ENCODE measurements around the gene TEX2. TPM values are rescaled to one million over a fixed set of nuclear protein-coding genes. Genes with fewer than 3 reads are reported as not detected.
A peak's percentile ranks its signal among the peaks of the same experiment; 100 is the strongest.

TEX2 gene
- total and polyA plus RNA-seq, 2 donors (not counting 1 experiment from before 2014, with no cell fraction given): 4.0 to 7.6 TPM

DNA sequence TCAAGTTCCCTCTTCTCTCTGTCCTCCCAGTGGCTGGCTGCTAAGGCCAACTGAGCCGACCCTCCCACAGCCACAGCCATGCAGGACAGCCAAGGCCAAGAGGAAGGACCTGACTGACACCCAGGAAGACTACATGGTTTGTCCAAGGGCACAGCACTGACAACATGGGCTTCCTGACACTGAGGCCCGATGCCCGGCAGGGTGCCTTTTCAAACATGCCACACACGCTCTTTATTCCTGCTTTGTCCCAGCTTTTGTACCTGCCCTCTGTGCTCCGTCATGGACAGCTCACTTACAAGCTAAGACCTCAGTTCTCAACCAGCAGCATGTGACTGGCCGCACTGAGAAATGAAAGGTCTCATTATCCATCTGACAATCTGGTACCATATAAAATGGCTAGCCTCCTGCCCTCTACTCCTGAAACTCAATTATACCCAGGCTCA, 45.8 kb downstream of the TEX2 start:
- Histone ChIP-seq H4K20me1 (ENCODE audit: control insufficient read depth, insufficient read depth, low read length, poor library complexity, severe bottlenecking) (no peaks in the 10 kb centered on the region), H3K36me3 (replicated peaks in 1 of 2; ENCODE audit: control extremely low read depth in 1 of 2, control insufficient read depth in 1 of 2, extremely low read depth in 1 of 2, insufficient read depth in 2 of 2, low read length in 1 of 2) (peaks cover 0 to 9% of the 10 kb centered on the region in 2 experiments), H3K27me3 (replicated peaks in 1 of 4; ENCODE audit: control extremely low read depth in 1 of 4, control insufficient read depth in 3 of 4, insufficient read depth in 4 of 4, low read length in 3 of 4) (no peaks in the 10 kb centered on the region), H3K4me1 (ENCODE audit: control insufficient read depth in 2 of 2, insufficient read depth in 2 of 2, low read length in 2 of 2) (peaks cover 27 to 31% of the 10 kb centered on the region in 2 donors), H3K9ac (ENCODE audit: low read length) (peak overlapping the region; percentile 40), H3K27ac (ENCODE audit: low read length in 2 of 2) (peak overlapping the region; percentile 60 to 84), H3K79me2 (ENCODE audit: control insufficient read depth, insufficient read depth, low read length) (no peaks in the 10 kb centered on the region), H3K9me3 (ENCODE audit: control extremely low read depth in 1 of 3, control insufficient read depth in 2 of 3, insufficient read depth in 1 of 3, low read length in 2 of 3) (no peaks in the 10 kb centered on the region), H2AFZ (ENCODE audit: insufficient read depth, low read depth, low read length, poor library complexity, severe bottlenecking) (peak overlapping the region; percentile 90), H3K4me2 (replicated peaks; ENCODE audit: low read depth, low read length, poor library complexity, severe bottlenecking) (peak overlapping the region; percentile 61), H3K4me3 (ENCODE audit: control extremely low read depth in 1 of 5, extremely low read depth in 1 of 5, insufficient read depth in 1 of 5, low read depth in 2 of 5, low read length in 4 of 5) (no peak overlapping the region)
- H3K27ac Mint-ChIP-seq: peak overlapping the region; percentile 85
- POLR2A ChIA-PET: interaction anchor here (1.0 to 1.1 kb wide), 2 partner anchors 12 to 72 kb away, joined by 3 to 4 read pairs; no protein-coding TSS in a partner anchor
- peak; percentile 26 for DNase-seq
- ATAC-seq (ENCODE audit: low read depth): no peak
- CTCF ChIA-PET: interaction anchor here (0.9 to 1.8 kb wide), 6 partner anchors 23 to 202 kb away, joined by 3 to 8 read pairs (median 3); no protein-coding TSS in a partner anchor
- H3K9me3 Mint-ChIP-seq (ENCODE audit: insufficient read depth): no peaks in the 10 kb centered on the region
- TF ChIP-seq EZH2 (IDR thresholded peaks at IDR 0.05; ENCODE audit: borderline replicate concordance, insufficient read depth, low read depth, low read length, poor library complexity, severe bottlenecking): no peak
- TF ChIP-seq, protein P1, sequence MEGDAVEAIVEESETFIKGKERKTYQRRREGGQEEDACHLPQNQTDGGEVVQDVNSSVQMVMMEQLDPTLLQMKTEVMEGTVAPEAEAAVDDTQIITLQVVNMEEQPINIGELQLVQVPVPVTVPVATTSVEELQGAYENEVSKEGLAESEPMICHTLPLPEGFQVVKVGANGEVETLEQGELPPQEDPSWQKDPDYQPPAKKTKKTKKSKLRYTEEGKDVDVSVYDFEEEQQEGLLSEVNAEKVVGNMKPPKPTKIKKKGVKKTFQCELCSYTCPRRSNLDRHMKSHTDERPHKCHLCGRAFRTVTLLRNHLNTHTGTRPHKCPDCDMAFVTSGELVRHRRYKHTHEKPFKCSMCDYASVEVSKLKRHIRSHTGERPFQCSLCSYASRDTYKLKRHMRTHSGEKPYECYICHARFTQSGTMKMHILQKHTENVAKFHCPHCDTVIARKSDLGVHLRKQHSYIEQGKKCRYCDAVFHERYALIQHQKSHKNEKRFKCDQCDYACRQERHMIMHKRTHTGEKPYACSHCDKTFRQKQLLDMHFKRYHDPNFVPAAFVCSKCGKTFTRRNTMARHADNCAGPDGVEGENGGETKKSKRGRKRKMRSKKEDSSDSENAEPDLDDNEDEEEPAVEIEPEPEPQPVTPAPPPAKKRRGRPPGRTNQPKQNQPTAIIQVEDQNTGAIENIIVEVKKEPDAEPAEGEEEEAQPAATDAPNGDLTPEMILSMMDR (IDR thresholded peaks at IDR 0.05): no peak
- H3K27me3 Mint-ChIP-seq: no peaks in the 10 kb centered on the region
- WGBS (ENCODE audit: insufficient coverage): 83% methylated on average over 6 of the region's 6 CpGs
- H3K4me1 Mint-ChIP-seq: peaks cover 34% of the 10 kb centered on the region
- H3K4me3 Mint-ChIP-seq: peak overlapping the region; percentile 46
- intact Hi-C loops (cut with micrococcal nuclease): loop anchor here (2.0 kb wide), 1 partner anchor 72 kb away; no protein-coding TSS in a partner anchor
